GM12891 (cell line): Measurements from ENCODE around the gene CALML3.

Experiments used
- DNase-seq: peaks from one replicate; pipeline ENCODE4 v3.0.0; 2011; ENCODE audit warnings: low spot score; ENCODE audit not compliant: insufficient read length
- FAIRE-seq: peaks from 2 replicates; lab custom pipeline; 2011; peaks lifted over from hg19 to GRCh38; lab: Jason Lieb, UNC
- PAX5 ChIP-seq: IDR thresholded peaks from 2 replicates; pipeline ENCODE4 v1.6.1; 2011; ENCODE audit warnings: low read length, moderate library complexity, mild to moderate bottlenecking; ENCODE audit not compliant: insufficient read depth, severe bottlenecking
- POLR2A ChIP-seq: IDR thresholded peaks from 2 replicates; pipeline ENCODE4 v1.6.1; 2011; ENCODE audit warnings: low read depth, low read length, control low read depth
- POLR2AphosphoS5 ChIP-seq: IDR thresholded peaks from 2 replicates; pipeline ENCODE4 v1.6.1; 2011; ENCODE audit warnings: low read depth, low read length, control low read depth
- POU2F2 ChIP-seq: IDR thresholded peaks from 2 replicates; pipeline ENCODE4 v1.6.1; 2011; ENCODE audit warnings: low read depth, mild to moderate bottlenecking, control low read depth, low read length, moderate library complexity
- SPI1 ChIP-seq: IDR thresholded peaks from 2 replicates; pipeline ENCODE4 v1.6.1; 2011; ENCODE audit warnings: low read depth, low read length, control low read depth
- TAF1 ChIP-seq: IDR thresholded peaks from 2 replicates; pipeline ENCODE4 v1.6.1; 2011; ENCODE audit warnings: low read depth, low read length, control low read depth

Gene CALML3

DNA sequence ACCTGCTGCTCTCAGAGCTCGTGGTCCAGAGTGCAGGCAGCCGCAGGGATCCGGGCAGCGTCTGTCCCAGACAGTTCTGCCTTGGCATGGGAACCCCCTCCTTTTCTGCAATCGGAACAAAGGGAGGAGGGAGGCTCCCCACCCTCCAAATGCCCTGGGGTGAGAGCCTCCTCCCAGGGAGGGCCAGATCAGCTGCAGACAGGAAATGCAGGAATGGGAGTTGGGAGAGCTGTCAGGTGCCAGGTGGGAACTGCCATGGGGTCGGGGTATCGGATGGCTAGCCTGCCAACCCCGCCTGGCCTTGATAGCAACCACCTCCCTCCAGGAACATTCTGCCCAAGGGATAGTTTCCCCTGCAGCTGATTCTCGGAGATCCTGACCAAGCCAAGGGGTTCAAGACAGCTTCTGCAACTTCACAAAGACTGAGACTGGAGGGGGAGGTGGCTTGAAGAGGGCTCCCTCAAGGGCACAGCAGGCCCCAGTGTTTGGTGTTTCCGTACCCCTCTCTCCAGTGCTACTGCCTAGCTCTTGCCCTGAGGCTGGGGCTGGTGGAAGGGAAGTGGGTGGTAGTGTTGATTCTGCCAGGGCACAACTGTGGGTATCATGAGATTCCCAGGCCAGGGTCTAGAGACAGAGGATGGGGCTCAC lies 25.1 kb upstream of the CALML3 start, which contains the start of gene CALML5:
Gene CALML5 (minus strand): TSS at position 78 of the 648 bp plus-strand sequence. CDS start 132 bp downstream, outside the sequence.
- no peak for DNase-seq
- no peak for TF ChIP-seq PAX5
- TF ChIP-seq POU2F2 = no peak
- TF ChIP-seq TAF1 = no peak
- no peak for TF ChIP-seq POLR2AphosphoS5
- no peak for TF ChIP-seq POLR2A
- no peak for TF ChIP-seq SPI1
- no peak for FAIRE-seq

DNA sequence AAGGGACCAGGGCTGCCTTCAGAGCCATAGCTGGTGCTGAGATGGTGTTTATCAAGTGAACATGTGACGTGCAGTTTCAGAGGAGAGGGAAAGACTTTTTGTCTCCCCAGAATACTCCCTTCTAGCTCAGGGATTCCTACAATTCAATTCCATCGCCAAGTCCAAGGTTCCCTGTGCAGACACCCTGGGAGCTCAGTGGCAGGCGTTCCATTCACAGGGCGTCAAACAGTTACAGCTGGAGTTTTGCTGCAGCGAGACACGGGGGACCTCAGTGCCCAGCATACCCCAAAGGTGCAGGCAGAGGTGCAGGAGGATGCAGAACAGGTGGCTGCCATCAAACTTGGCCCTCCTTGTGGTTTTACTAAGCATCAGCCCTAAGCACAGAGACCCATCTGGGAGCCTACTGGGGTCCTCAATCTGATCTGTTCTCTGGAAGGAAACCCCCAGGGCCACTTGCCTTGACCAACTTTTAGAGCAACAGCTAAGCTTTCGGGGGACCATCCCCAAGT lies 24.5 kb upstream of the CALML3 start:
- DNase-seq = no peak

DNA sequence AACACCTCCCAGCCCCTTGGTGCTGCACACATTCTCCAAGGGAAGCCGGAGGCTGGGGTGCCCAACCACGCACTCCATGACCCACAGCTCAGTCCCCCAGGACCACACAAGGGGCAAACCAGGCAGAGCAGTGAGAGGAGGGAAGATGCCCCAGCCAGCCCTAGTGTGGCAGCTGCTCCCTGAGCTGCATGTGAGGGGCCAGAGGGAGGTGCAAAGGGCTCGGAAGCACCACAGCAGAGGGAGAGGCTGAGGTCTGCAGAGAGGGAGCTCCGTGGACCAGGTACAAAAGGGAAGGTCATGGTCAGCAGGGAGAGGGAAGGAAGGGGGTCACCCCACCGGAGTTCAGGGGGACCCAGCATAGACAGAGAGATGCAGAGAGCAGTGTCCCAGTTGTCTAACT lies 23.9 kb upstream of the CALML3 start:
- TF ChIP-seq POU2F2 = no peak
- TF ChIP-seq POLR2AphosphoS5 = no peak
- no peak for TF ChIP-seq TAF1
- TF ChIP-seq SPI1 = no peak
- FAIRE-seq = no peak

More for the DNA sequence above, 24.5 kb upstream of the CALML3 start:
- TF ChIP-seq POLR2A (no peak), POLR2AphosphoS5 (no peak), PAX5 (no peak), TAF1 (no peak), SPI1 (no peak), POU2F2 (no peak)
- no peak for FAIRE-seq

DNA sequence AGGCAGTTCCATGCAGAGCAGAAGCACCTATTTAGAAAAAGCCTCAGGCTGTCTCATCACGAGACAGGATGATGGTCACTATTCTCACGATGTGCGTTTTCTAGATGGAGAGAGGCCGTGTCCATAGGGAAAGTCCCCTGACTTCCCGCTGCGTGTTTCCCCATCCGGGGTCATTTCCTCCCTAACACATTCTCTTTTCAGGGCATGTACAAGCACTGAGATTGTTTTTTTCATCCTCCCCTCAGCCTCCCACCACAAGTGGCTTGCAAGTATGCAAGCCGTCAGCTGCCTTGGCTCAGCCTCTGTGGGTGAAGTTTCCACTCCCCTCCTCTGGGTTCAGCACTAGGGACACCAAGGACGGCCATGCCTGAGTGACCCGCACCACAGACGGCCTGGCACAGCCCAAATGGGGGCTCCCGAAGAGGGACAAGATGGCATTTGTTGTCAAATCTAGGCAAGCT lies 22.7 kb upstream of the CALML3 start:
- no peak for FAIRE-seq
- TF ChIP-seq SPI1 (no peak), POU2F2 (no peak), POLR2A (no peak), POLR2AphosphoS5 (no peak), PAX5 (no peak), TAF1 (no peak)
- DNase-seq = no peak

More for the DNA sequence above, 23.9 kb upstream of the CALML3 start:
- DNase-seq = no peak

DNA sequence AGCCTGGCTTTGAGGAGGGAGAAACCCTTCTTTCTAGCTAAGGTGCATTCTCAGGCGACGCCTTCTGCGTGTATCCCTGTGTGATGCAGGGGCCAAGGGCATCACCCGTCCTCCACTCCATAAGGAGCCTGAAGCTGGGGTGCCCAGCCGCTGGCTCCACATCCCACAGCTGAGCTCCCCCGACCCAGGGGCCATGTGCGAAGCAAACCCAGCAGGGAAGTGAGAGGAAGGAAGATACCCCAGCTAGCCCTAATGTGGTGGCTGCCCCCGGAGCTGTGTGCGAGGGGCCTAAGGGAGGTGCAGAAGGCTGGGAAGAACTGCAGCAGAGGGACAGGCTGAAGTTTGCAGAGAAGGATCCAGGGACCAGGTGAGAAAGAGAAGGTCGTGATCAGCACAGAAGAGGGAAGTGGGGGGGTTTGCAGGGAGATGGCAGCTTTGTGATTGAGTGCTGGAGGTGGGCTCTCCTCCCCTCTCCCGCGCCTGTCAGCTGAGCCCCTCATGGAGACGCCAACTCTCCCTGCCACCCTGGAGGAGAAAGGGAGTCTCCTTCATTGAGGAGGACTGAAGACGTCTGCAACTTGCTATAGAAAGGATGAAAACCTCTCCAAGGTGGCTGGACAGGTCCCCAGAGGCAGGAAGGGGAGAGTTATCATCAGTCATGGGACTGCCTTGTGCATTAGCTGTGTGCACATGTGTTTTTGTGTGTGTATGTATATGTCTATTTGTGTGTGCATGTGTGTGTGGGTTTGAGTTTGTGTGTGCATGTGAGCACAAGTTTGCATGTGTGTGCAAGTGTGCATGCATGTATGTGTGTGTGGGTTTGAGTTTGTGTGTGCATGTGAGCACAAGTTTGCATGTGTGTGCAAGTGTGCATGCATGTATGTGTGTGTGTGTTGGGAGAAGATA lies 21.9 kb upstream of the CALML3 start:
- FAIRE-seq = peak; percentile 81
- no peak for DNase-seq
- no peak for TF ChIP-seq PAX5
- TF ChIP-seq TAF1 = no peak
- TF ChIP-seq SPI1 = no peak
- TF ChIP-seq POLR2AphosphoS5 = no peak
- no peak for TF ChIP-seq POLR2A
- TF ChIP-seq POU2F2 = no peak

DNA sequence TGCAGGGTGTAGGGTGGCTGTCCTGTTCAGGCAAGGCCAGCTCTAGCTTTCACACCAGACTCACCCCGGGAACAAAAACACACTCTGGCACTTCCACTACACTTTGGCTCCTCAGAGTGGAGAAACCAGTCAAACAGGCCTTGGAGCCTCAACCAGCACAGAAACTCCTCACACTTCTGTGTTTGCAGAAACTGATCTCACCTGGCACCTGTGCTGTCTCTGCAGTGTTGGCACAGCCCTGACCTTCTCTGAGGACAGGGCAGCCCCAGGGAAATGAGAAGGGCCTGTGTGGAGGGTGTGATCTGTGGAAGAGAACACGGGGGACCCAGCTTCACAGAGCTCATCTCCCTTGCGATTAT lies 21.3 kb upstream of the CALML3 start:
- no peak for TF ChIP-seq POLR2AphosphoS5
- no peak for TF ChIP-seq POLR2A
- TF ChIP-seq SPI1 = no peak
- no peak for TF ChIP-seq POU2F2
- no peak for TF ChIP-seq PAX5
- TF ChIP-seq TAF1 = no peak
- FAIRE-seq = no peak
- DNase-seq = no peak

DNA sequence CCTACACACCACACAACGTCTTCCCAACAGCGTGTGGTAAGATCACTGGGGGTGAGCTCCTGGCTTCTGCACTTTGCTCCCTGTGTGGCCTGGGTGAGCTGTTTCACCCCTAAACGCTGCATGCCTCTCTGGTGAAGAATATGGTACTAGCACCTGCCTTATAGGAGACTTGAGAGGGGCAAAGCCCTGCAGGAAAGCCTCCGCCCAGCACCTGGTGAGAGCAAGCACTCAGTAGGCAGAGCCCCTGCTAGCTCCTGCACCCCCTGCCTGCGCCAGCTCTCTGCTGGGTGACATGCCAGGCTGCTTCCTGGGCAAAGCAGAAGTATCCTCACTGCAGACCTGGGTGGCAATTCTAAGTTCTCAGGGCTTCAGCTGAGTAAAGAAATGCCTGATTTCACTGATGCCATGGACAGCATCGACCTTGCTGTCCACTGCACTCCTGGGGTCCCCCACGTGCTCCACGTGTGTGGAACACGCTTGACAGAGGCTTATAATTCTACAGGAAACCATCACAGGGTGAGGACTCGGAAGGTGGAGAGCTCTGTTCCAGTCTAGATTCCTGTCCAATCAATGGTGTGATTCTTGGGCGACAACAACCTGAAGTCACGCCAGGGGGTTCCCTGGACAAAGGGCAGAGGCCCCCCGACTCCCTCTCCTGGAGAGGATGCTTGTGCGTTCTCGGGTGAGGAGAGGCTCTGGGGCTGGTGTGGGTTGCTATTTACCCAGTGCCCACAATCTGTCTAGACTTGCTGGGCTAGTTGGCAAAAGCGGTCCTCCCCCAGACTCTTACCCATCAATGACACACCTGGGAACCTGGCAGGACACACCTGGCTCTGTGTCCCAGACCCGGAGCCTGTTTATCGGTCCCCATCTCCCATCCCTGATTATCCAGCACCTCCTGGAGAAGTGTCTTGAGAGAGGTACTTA lies 20.4 kb upstream of the CALML3 start:
- DNase-seq (no peak), FAIRE-seq (no peak)
- no peak for TF ChIP-seq PAX5
- no peak for TF ChIP-seq TAF1
- no peak for TF ChIP-seq SPI1
- no peak for TF ChIP-seq POLR2A
- TF ChIP-seq POU2F2 = no peak
- no peak for TF ChIP-seq POLR2AphosphoS5

DNA sequence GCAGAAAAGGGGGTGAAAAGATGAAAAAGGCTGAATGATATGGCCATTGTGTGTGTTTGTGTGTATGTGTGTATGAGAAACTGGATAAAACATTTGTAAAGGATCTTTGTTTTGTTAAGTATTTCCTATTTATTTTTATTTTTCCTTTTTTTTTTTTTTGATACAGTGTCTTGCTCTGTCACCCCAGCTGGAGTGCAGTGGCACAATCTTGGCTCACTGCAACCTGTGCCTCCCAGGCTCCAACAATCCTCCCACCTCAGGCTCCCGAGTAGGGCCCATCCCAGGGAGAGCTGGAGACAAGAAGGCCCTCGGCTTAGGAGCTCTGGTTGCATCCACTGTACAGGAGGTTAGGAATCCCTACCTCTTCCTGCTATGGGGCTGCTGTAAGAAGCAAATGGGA lies 18.5 kb upstream of the CALML3 start:
- no peak for DNase-seq
- TF ChIP-seq POU2F2 (no peak), POLR2AphosphoS5 (no peak), TAF1 (no peak)
- no peak for FAIRE-seq
